ENCODE data around the gene CCDC183.
"Not testable (repeated sequence)": the region's sequence is repeated elsewhere in the genome, so short reads cannot be mapped to it uniquely, and the experiment has no call there.

The CCDC183 gene

GRCh38 chr9:136826188-136826541 is 30.0 kb downstream of the CCDC183 start:
- no peak for DNase-seq

GRCh38 chr9:136826703-136827582 is 30.8 kb downstream of the CCDC183 start:
- DNase-seq = no peak

DNA sequence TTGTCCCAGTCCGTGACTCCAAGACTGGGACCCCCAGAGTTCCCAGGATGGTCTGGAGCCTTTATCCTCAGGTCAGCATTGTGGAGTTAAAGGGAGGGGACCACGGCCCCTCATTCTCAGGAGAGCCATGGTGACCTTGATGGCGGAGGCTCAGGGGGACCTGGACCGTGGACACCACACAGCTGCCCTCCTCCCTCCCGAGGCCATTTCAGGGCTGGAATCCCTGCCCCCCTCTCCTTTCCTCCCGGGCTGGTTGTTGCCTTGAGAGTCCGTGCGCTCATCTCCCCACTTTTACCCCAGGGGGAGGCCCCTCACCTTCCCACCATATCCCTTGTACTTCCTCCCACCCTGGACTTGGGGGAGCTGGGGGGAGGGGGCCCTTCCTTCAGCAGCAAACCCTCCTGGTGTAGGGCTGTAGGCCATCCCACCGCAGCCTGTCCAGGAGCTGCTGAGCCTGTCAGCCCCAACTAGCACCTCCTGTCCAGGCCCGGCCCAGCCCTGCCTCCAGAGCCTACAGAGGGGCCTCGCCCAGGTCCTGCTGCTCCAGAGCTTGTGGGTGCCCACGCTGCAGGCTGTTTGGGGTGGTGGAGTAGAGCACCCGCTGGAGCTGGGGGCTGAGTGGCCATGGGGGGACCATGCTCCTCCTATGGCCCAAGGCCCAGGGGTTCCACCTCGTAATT is 31.8 kb downstream of the CCDC183 start:
- no peak for DNase-seq

- no peak for DNase-seq
These were observed 32.5 kb downstream of the CCDC183 start for GRCh38 chr9:136828474-136829140.

- no peak for DNase-seq
These were observed 33.3 kb downstream of the CCDC183 start for GRCh38 chr9:136829412-136829811.

- DNase-seq = no peak
These were observed 34.1 kb downstream of the CCDC183 start for GRCh38 chr9:136829981-136830885.

DNA sequence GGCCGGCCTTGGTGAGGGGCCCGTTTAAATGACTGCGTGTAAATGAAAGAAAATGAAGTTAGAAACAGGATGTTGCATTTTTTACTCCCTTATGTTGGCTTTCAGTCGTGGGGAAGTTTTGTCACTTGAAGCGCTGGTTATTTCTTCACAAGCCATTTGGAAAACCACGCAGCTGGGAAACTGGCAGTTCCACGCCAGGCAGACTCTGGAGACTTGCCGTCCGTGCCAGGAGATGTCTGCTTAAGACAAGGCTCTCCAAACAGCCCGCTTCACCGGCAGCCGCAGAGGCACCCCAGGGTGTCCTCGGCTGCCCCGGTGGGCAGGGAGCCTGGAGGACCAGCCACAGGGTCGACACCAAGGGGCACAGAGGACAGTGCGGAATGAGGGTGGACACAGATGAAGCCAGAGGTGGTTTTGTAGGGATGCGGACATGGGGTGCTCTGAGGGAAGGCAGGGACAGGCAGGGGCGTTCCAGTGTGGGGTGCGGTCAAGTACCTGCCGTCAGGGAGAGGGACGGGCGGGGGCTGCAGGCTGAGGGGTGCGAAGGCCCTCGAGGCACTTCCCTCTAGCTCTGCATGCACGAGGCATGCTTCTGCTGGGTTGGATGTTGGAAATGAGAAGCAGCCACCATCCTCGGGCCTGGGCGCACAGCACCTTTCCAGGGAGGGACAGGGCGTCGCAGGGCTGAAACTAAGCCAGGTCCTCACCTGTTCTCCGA is 35.0 kb downstream of the CCDC183 start:
- no peak for DNase-seq

GRCh38 chr9:136831720-136832104 is 35.6 kb downstream of the CCDC183 start:
- DNase-seq = no peak

DNA sequence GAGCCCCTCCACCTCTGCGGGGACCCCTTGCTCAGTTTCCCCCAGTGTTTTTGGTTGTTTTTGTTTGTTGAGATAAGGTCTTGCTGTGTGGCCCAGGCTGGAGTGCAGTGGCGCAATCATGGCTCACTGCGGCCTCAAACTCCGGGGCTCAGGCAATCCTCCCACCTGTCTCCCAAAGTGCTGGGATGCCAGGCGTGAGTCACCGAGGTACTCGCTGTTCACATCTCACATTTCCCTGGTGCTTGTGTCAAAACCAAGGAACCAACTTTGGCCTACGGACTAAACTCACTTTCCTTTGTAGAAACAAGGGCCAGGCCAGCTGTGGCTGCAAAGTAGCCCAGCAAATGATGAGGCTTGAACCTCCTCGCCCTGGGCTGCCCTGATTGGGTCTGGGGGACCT is 36.4 kb downstream of the CCDC183 start:
- no peak for DNase-seq

DNA sequence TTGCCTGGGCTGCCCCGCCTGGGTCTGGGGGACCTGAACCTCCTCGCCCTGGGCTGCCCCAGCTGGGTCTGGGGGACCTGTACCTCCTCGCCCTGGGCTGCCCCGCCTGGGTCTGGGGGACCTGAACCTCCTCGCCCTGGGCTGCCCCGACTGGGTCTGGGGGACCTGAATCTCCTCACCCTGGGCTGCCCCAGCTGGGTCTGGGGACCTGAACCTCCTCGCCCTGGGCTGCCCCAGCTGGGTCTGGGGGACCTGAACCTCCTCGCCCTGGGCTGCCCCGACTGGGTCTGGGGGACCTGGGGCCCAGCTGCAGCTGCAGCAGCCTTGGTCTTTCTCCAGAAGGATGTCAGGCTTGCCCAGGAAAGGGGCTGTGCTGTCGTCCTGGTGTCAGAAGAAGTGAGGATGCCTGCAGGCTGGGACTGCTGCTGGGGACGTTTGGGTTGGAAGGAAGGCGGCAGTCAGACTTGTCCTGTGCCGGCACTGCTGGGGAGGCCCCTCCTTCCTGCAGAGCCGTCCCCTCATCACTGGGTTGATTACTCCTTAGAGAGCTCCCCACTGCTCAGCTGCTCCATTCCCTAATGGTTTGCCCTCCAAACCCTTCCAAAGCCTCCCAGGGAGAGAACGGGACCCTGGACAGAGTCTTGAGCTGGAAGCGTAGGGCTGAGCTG is 37.4 kb downstream of the CCDC183 start:
- DNase-seq = not testable (repeated sequence)

GRCh38 chr9:136835162-136835931 is 39.2 kb downstream of the CCDC183 start:
- no peak for DNase-seq

GRCh38 chr9:136835932-136836904 is 40.1 kb downstream of the CCDC183 start:
- no peak for DNase-seq

- no peak for DNase-seq
These were observed 41.2 kb downstream of the CCDC183 start for GRCh38 chr9:136837146-136837855.

GRCh38 chr9:136837856-136838277 is 41.7 kb downstream of the CCDC183 start:
- not testable (repeated sequence) for DNase-seq

DNA sequence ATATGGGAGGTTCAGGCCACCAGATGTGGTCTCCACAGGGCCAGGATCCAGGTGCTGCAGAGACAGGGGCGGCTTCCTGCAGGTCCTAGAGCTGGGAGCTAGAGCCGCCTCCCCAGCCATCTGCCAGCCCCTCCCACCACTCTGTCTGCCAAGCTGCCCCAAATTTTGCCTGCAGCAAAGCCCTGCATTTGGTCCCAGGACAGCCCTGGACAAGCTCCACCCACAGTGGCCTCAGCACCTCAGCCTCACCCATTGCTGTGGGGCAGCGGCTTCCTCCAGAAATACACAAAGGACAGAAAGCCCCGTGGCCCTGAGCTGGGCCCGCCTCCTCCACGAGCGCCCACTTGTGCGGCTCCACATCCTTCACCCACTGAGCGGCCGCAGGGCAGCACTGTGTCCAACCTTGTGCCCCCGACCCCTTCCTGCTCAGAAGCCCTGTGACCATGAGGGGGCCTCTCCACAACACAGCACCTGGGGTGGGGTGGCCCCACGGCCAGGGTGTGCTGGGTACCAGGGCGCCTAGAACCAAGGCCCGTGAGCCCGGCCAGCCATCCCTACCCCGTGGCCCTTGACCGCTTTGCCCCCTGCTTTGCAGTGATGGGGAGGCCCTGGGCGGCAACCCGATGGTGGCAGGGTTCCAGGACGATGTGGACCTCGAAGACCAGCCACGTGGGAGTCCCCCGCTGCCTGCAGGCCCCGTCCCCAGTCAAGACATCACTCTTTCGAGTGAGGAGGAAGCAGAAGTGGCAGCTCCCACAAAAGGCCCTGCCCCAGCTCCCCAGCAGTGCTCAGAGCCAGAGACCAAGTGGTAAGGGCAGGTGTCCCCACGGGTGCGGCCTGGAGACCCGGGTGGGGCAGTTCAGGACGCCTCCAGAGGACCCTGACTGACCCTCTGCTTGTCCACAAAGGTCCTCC is 42.4 kb downstream of the CCDC183 start:
- DNase-seq = no peak

DNA sequence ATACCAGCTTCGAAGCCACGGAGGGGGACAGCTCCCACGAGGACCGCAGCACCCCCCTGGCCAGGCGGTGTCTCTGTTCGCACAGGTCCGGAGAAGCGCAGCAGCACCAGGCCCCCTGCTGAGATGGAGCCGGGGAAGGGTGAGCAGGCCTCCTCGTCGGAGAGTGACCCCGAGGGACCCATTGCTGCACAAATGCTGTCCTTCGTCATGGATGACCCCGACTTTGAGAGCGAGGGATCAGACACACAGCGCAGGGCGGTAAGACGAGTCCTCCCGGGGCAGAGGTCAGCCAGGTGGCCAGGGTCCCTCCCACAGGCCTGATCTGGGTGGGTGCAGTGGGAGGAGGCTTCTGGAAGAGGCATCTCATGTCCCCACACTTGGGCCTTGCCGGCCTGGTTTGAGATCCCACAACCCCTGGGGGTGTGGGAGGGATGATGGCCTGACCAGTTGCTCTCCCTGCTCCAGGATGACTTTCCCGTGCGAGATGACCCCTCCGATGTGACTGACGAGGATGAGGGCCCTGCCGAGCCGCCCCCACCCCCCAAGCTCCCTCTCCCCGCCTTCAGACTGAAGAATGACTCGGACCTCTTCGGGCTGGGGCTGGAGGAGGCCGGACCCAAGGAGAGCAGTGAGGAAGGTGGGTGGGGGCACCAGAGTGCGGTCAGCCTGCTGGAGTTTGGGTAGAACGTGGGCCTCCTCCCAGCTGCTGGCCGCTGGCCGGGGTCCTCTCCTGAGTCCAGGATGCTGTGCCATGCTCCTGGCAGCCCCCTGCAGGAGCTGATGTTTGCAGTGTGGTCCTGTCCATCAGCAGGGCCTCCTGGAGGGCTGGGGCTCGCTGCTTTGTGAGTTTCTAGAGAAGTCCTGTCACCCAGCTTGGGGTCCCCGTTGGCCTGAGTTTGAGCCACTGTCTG is 43.3 kb downstream of the CCDC183 start:
- no peak for DNase-seq

All from activated gamma-delta T cell (primary cell).